HG03571 (cell line): ENCODE data around the gene IDE.
"Not testable (repeated sequence)": the region's sequence is repeated elsewhere in the genome, so short reads cannot be mapped to it uniquely, and the experiment has no call there.

Source experiments
- ATAC-seq: cut with Tn5 transposase; IDR thresholded peaks from one replicate; pipeline ENCODE4 v1.9.1; 2021; ENCODE audit not compliant: unreplicated experiment

IDE gene

DNA sequence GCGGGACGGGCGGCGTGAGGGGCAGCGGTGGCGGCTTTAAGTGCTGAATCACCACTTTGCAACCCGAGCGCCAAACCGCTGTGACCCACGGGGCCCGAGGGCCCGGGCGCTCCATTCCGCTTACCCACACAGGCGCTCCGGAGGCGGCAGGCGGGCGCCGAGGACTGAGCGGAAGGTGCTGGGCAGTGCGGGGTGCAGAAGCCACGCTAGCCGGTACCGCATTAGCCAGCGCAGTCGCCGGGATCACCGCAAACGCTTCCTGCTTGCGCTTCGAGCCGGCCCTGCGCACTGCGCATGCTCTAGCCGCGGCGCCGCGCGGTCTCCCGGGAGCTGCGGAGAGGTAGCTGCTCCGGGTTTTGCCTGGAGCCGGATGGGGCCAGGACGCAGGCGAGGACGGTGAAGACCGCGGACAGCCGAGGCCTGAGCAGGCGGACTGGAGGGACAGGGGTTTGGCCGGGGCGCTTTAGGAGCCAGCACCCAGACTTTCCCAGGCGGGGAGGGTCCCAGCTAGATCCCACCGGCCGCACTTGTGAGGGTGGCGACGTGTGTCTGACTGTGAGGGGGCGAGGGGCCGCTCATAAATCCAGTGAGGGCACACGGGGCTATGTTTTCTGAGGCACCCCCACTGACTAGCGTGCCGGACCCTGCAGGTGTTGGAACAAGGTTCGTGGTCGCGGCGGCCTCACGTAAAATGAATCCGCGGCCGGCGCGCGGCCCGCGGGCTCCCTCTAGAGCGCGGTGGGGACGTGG, at the start of gene IDE:
IDE (minus strand) TSS at position 296 of the 750 bp plus-strand sequence; CDS start at position 222, 74 bp downstream.
- peak; percentile 65 for ATAC-seq

- ATAC-seq: no peak
Observed at GRCh38 chr10:92619368-92619767, 45.5 kb upstream of the IDE start.

GRCh38 chr10:92615515-92615914, 41.6 kb upstream of the IDE start:
- no peak for ATAC-seq

- no peak for ATAC-seq
Observed at GRCh38 chr10:92604841-92605240, 30.9 kb upstream of the IDE start.

- no peak for ATAC-seq
Observed at GRCh38 chr10:92598321-92598720, 24.4 kb upstream of the IDE start.

DNA sequence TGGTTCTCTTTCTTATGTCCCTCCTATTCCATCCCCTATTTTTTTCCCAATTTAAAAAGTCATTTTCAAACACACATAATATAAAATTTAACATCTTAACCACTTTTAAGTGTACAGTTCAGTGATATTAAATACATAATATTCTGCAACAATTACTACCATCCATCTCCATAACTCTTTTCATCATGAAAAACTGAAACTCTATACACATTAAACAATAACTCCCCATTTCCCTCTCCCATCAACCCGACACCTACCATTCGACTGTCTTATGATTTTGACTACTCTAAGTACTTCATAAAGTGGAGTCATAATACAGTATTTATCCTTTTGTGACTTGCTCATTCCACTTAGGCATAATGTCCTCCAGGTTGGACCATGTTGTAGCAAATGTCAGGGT, 21.6 kb upstream of the IDE start:
- no peak for ATAC-seq

DNA sequence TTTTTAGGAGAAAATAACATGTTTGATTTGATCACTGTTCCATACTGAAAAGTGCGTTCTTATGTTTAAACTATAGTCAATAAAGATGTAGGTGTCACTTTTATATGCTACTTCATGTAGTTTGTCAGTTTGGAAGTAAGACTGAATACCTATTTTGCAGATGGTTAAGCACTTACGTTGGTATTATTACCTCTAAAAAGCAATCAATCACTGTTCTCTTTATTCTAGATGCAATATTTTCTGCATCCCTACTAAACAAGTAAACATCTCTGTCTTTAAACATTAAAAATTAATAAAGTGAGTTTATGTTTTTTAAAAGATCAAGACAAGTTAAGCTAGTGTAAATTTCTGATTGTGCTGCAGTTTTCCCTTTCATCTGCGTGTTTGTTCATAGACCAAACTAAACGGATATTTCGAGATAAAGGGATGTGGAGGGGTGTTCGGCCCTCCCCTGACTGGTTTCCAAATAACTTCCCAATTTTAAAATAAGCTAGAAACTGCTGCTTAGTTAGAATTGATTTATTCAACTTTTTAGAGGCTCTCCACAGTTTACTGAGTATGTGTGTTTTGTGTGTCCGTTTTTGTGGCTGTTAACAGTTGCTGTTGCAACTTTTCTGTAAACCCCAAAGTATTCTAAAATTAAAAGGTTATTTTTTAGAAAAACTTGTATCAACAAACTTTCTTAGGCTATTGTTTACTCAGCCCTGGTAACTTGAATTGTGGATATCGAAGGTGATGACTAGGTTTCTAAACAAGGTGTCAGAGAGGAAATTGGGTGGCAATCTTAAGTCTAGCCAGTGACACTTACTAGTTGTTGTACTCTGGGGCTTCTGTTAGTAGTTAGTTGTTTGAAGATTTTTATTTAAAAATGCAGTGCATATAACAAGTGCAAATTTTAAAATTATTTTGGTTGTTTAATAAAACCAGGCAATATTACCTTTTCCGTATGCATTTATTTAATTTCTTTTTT, 20.0 kb upstream of the IDE start:
- no peak for ATAC-seq

DNA sequence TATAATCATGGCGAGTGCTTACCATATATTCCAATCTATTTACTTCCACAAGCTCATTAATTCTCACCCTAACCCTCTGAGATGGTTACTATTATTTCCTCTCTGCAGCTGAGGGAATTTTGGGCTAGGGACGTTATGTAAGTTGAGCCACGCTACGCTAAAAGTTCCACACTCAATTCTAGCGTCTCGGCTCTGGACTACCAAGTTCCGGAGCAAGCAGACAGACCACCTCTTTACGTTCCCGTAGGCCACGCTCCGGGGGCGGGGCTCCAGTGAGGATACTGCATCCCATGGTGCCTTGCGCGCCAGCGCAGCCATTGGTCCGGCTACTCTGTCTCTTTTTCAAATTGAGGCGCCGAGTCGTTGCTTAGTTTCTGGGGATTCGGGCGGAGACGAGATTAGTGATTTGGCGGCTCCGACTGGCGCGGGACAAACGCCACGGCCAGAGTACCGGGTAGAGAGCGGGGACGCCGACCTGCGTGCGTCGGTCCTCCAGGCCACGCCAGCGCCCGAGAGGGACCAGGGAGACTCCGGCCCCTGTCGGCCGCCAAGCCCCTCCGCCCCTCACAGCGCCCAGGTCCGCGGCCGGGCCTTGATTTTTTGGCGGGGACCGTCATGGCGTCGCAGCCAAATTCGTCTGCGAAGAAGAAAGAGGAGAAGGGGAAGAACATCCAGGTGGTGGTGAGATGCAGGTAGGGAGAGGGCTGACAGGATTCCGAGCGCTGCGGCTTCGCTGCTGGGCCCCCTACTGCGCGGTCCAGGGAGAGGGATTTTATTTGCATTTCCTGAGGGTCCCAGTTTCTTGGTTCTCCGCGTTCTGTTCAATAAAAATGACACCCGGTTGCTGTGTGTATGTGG, 19.1 kb upstream of the IDE start, which contains the start of gene KIF11:
KIF11 (plus strand) TSS at position 370 of the 858 bp plus-strand sequence; CDS start at position 616, 246 bp downstream.
- peak; percentile 67 for ATAC-seq

- ATAC-seq: peak; percentile 72
Observed at GRCh38 chr10:92591550-92592022, 17.7 kb upstream of the IDE start.

- ATAC-seq: peak; percentile 9
Observed at GRCh38 chr10:92590623-92591549, 17.0 kb upstream of the IDE start.

DNA sequence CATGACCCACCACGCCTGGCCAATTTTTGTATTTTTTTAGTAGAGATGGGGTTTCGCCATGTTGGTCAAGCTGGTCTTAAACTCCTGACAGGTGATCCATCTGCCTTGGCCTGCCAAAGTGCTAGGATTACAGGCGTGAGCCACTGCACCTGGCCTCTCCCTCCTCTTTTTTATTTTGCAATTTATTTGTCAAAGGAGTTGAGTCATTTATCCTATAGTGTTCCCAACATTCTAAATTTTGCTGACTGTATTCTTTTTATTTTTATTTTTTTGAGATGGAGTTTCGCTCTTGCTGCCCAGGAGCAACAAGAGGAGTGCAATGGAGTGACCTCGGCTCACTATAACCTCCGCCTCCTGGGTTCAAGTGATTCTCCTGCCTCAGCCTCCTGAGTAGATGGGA, 8.5 kb upstream of the IDE start:
- not testable (repeated sequence) for ATAC-seq

- ATAC-seq: no peak
Observed at GRCh38 chr10:92575961-92576360, 2.1 kb upstream of the IDE start.

DNA sequence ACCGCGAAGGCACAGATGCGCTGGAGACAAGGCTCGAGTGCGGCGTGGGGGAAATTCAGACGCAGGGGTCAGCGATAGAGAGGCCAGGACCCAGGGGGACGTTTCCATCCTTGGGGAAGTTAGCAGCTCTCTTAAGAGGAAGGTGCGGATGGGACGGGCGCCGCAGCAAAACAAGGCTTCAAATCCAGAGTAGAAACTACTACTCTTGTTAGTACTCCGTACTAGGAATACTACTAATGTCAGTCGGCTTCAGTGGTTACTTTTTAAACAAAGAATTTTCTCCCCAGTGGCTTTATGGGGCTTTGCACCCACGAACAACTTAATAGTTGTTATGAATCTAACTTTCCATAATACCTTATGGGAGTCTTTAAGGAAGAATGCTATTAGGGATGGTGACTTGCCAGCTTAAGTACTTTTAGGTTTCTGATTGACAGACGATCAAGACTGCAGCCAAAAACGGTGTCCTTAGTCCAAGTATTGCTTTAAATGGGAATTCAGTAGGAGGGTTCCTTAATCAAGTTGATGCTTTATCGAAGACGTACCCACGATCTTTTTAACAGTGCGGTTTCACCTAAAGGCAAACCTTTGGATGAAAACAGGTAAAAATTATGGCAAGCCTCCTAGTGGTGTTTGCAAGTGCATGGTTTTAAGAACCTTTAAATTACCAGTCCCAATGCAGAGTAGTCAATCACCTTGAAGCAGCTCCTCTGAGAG, 812 bp upstream of the IDE start:
- peak; percentile 7 for ATAC-seq

- ATAC-seq: peak; percentile 37
Observed at GRCh38 chr10:92573091-92573797, 649 bp downstream of the IDE start.

DNA sequence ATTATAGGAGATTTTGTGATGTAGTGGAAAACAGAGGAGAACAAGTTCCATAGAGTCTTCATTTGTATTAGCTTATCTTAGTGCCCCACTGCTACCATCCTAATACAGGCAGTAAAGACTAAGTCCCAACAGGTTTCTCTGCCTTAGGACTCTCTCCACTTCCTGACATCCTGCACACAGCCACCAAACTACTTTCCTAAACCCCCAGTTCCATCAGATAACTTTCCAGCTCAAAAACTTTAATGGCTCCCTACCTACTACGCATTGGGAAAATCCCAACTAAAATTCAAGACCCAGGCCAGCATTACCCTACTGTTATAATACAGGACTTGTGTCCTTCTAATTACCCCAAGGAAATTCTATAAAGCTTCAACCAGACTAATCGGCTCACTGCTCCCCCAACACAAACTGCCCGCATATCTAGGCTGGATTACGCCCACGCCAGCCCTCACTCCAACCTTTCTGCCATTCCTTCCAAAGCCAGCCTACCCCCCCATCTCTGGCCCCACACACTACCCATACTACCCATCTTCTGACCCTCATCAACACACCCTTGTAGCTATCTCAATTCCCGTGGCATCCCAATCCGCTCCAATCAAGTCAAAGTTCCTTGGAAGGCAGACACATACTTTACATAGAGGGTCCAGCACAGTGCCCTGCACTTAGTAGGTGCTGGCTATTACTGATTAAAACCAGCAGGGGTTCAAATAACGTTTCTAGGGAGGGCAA, 1.4 kb downstream of the IDE start:
- ATAC-seq: no peak

GRCh38 chr10:92571649-92572048, 2.2 kb downstream of the IDE start:
- ATAC-seq: no peak

GRCh38 chr10:92569663-92570062, 4.2 kb downstream of the IDE start:
- not testable (repeated sequence) for ATAC-seq

- no peak for ATAC-seq
Observed at GRCh38 chr10:92569071-92569470, 4.8 kb downstream of the IDE start.
